GM23338 (cell line): ENCODE measurements around the gene SYNE2.

Experiments used
- EZH2 ChIP-seq: fragments of 200-600 bp; sonication (generic); IDR thresholded peaks from one replicate; pipeline ENCODE4 v1.8.0; 2017; ENCODE audit warnings: antibody characterized with exemption, mild to moderate bottlenecking, low read depth; ENCODE audit not compliant: unreplicated experiment
- POLR2AphosphoS5 ChIP-seq: IDR thresholded peaks from 2 replicates; pipeline ENCODE4 v1.6.1; 2016; ENCODE audit warnings: antibody characterized with exemption, low read depth
- TF ChIP-seq, protein P1 (sequence below), 2 experiments: fragments of 200-600 bp in 1 of 2; sonication (generic) in 1 of 2; conservative IDR thresholded peaks; 2 replicates each; pipeline versions ENCODE4 v1.5.1 to v1.6.1; 2016 to 2017; ENCODE audit warnings: antibody characterized with exemption in 2 of 2, low read depth in 2 of 2, mild to moderate bottlenecking in 2 of 2, moderate library complexity in 1 of 2

DNA sequence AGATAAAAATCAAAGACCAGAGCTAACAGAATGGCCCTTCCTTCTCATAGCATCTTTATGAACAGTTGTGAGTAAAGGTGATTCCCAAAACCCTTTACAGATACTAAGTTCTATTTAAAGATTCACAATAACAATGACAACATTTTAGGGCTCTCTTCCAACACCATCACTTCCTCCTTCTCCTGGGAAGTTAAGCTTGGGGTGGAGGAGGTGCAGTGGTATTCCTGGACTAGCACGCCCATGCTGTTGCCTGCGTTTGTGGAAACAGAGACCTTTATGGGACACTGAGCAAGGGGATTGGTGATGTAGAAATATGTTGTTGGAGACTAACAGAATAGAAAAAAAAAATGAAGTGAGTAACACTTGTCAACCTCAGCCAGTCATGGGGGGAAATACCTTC is 22.5 kb downstream of the SYNE2 start:
- TF ChIP-seq, protein P1, sequence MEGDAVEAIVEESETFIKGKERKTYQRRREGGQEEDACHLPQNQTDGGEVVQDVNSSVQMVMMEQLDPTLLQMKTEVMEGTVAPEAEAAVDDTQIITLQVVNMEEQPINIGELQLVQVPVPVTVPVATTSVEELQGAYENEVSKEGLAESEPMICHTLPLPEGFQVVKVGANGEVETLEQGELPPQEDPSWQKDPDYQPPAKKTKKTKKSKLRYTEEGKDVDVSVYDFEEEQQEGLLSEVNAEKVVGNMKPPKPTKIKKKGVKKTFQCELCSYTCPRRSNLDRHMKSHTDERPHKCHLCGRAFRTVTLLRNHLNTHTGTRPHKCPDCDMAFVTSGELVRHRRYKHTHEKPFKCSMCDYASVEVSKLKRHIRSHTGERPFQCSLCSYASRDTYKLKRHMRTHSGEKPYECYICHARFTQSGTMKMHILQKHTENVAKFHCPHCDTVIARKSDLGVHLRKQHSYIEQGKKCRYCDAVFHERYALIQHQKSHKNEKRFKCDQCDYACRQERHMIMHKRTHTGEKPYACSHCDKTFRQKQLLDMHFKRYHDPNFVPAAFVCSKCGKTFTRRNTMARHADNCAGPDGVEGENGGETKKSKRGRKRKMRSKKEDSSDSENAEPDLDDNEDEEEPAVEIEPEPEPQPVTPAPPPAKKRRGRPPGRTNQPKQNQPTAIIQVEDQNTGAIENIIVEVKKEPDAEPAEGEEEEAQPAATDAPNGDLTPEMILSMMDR (conservative IDR thresholded peaks at IDR 0.05; ENCODE audit: low read depth in 2 of 2) = no peak
- TF ChIP-seq EZH2 = no peak
- TF ChIP-seq POLR2AphosphoS5 = no peak
